ENCODE measurements around the gene UBE2J2. TPM values are rescaled to one million over a fixed set of nuclear protein-coding genes. Genes with fewer than 3 reads are reported as not detected.

Gene UBE2J2
- polyA plus RNA-seq, 1 of the 3 experiments (the other 2 are of a cell fraction), result 47.5 TPM

- DNase-seq, result no peak
- ChIA-PET CTCF (interaction anchor here (1.2 to 2.0 kb wide), 2 partner anchors 27 to 141 kb away, joined by 7 to 8 read pairs; no protein-coding TSS in a partner anchor), POLR2A (interaction anchor here (0.6 to 1.4 kb wide), 2 partner anchors 10 to 166 kb away, joined by 3 read pairs; partner anchors contain the start of gene UBE2J2)
- TF ChIP-seq EZH2phosphoT487 (IDR thresholded peaks at IDR 0.05; ENCODE audit: borderline replicate concordance, low read depth) (no peak), NRF1 (IDR thresholded peaks at IDR 0.05; ENCODE audit: low read depth, low read length) (no peak), FOXJ3 (CRISPR knock-in tag; IDR thresholded peaks at IDR 0.05) (no peak), FOXM1 (IDR thresholded peaks at IDR 0.05; ENCODE audit: low read depth) (no peak), JUND (IDR thresholded peaks at IDR 0.05) (no peak), MXI1 (IDR thresholded peaks at IDR 0.05; ENCODE audit: low read depth, low read length) (no peak), CHD2 (IDR thresholded peaks at IDR 0.05; ENCODE audit: low read length, partially characterized antibody) (no peak), ZBTB33 (IDR thresholded peaks at IDR 0.05; ENCODE audit: borderline replicate concordance, low read depth) (no peak), RFX5 (IDR thresholded peaks at IDR 0.05; ENCODE audit: low read length) (no peak), PBX3 (IDR thresholded peaks at IDR 0.05) (no peak), ELF1 (IDR thresholded peaks at IDR 0.05) (no peak)
- no peaks in the 10 kb centered on the region for H3K9me3 ChIP-seq
- H4K20me1 ChIP-seq (ENCODE audit: insufficient read depth), result peaks cover 58% of the 10 kb centered on the region
- no peak overlapping the region for H3K4me2 ChIP-seq
- H3K79me2 ChIP-seq (ENCODE audit: insufficient read depth), result peaks cover 66% of the 10 kb centered on the region
- 83% methylated on average over 9 of the region's 9 CpGs for WGBS (ENCODE audit: low lambda C conversion rate)
- peaks cover 17% of the 10 kb centered on the region for H3F3A ChIP-seq (replicated peaks; ENCODE audit: insufficient read depth)
- H2AFZ ChIP-seq (ENCODE audit: low read depth), result no peak overlapping the region
- H3K27me3 ChIP-seq (ENCODE audit: insufficient read depth), result no peaks in the 10 kb centered on the region
- peaks cover 0 to 4% of the 10 kb centered on the region in 2 experiments; a peak in 2 of 4 replicates for H3K4me1 ChIP-seq (ENCODE audit: control insufficient read depth in 1 of 2, insufficient read depth in 2 of 2, low read depth in 1 of 2, low read length in 1 of 2)
- no peak overlapping the region for H3K9ac ChIP-seq
- no peak overlapping the region for H3K4me3 ChIP-seq (ENCODE audit: low read depth in 2 of 2, low read length in 1 of 2)
- no peaks in the 10 kb centered on the region for H3K9me2 ChIP-seq
- H3K27ac ChIP-seq (ENCODE audit: low read depth in 2 of 2, low read length in 1 of 2), result peak overlapping the region in 1 of 2 experiments; percentile 73; a peak in 2 of 4 replicates
- peaks cover 19 to 57% of the 10 kb centered on the region in 2 experiments for H3K36me3 ChIP-seq (replicated peaks in 1 of 2; ENCODE audit: control insufficient read depth in 1 of 2, insufficient read depth in 2 of 2, low read length in 1 of 2)
Observed at GRCh38 chr1:1264026-1264425, 9.6 kb downstream of the UBE2J2 start.

- H3K79me2 ChIP-seq (ENCODE audit: insufficient read depth), result peaks cover 54% of the 10 kb centered on the region
- TF ChIP-seq MXI1 (IDR thresholded peaks at IDR 0.05; ENCODE audit: low read depth, low read length) (no peak), NRF1 (IDR thresholded peaks at IDR 0.05; ENCODE audit: low read depth, low read length) (no peak), RCOR1 (IDR thresholded peaks at IDR 0.05; ENCODE audit: low read length) (no peak), REST (IDR thresholded peaks at IDR 0.05; ENCODE audit: low read depth, low read length) (no peak), RAD21 (IDR thresholded peaks at IDR 0.05; ENCODE audit: low read length) (no peak), USF1 (IDR thresholded peaks at IDR 0.05; ENCODE audit: borderline replicate concordance, low read depth) (no peak), RXRA (IDR thresholded peaks at IDR 0.05; ENCODE audit: borderline replicate concordance, low read depth) (no peak), CHD2 (IDR thresholded peaks at IDR 0.05; ENCODE audit: low read length, partially characterized antibody) (no peak), MEF2A (IDR thresholded peaks at IDR 0.05; ENCODE audit: borderline replicate concordance, low read depth) (no peak), MAX (IDR thresholded peaks at IDR 0.05; ENCODE audit: low read depth) (no peak), GATA2 (CRISPR knock-in tag; IDR thresholded peaks at IDR 0.05) (no peak), TEAD4 (IDR thresholded peaks at IDR 0.05; ENCODE audit: borderline replicate concordance, insufficient read depth) (no peak), FOXJ3 (CRISPR knock-in tag; IDR thresholded peaks at IDR 0.05) (no peak)
Observed at GRCh38 chr1:1262758-1263157, 10.9 kb downstream of the UBE2J2 start.

More at GRCh38 chr1:1262758-1263157, 10.9 kb downstream of the UBE2J2 start:
- no peaks in the 10 kb centered on the region for H3K27me3 ChIP-seq (ENCODE audit: insufficient read depth)
- POLR2A ChIA-PET, result interaction anchor here (0.7 kb wide), 1 partner anchor 142 kb away, joined by 3 read pairs; no protein-coding TSS in a partner anchor
- no peak overlapping the region for H3K9ac ChIP-seq
- H3K36me3 ChIP-seq (replicated peaks in 1 of 2; ENCODE audit: control insufficient read depth in 1 of 2, insufficient read depth in 2 of 2, low read length in 1 of 2), result peaks cover 19 to 58% of the 10 kb centered on the region in 2 experiments
- CTCF ChIA-PET, result interaction anchor here (0.6 to 1.0 kb wide), 2 partner anchors 12 to 339 kb away, joined by 4 read pairs; no protein-coding TSS in a partner anchor
- H3K4me2 ChIP-seq, result no peak overlapping the region
- no peak overlapping the region for H3K4me3 ChIP-seq (ENCODE audit: low read depth in 2 of 2, low read length in 1 of 2)
- DNase-seq, result no peak
- no peak overlapping the region for H2AFZ ChIP-seq (ENCODE audit: low read depth)
- WGBS (ENCODE audit: low lambda C conversion rate), result 100% methylated on average over 3 of the region's 8 CpGs
- H3K9me2 ChIP-seq, result no peaks in the 10 kb centered on the region
- no peak overlapping the region for H3K27ac ChIP-seq (ENCODE audit: low read depth in 2 of 2, low read length in 1 of 2)
- peaks cover 53% of the 10 kb centered on the region for H4K20me1 ChIP-seq (ENCODE audit: insufficient read depth)
- H3K4me1 ChIP-seq (ENCODE audit: control insufficient read depth in 1 of 2, insufficient read depth in 2 of 2, low read depth in 1 of 2, low read length in 1 of 2), result peaks cover 0 to 4% of the 10 kb centered on the region in 2 experiments; a peak in 2 of 4 replicates
- H3K9me3 ChIP-seq, result no peaks in the 10 kb centered on the region
- H3F3A ChIP-seq (replicated peaks; ENCODE audit: insufficient read depth), result peaks cover 17% of the 10 kb centered on the region

Measured in SK-N-SH (cell line).